ENCODE measurements around the gene GPC1. TPM values are rescaled to one million over a fixed set of nuclear protein-coding genes. Genes with fewer than 3 reads are reported as not detected.

The GPC1 gene
- total RNA-seq, 4 donors from 2014 or later, result 112 to 188 (median 180) TPM

DNA sequence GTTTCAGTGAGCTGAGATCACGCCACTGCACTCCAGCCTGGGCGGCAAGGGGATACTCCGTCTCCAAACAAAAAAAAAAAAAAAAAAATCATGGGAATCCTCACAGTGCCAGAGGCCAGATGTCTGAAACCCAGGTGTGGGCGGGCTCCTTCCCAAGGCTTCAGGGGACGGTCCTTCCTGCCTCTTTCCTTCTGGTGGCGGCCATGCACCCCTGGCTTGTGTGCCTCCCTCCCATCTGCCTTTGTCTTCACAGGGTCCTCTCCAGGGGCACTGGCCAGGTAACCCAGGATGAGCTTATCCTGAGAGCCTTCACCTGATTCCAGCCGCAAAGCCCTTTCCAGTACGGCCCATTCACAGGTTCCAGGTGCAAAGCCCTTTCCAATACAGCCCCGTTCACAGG is 40.9 kb upstream of the GPC1 start:
- Histone ChIP-seq H3K4me3 (no peak overlapping the region), H3K4me1 (peaks cover 4 to 10% of the 10 kb centered on the region in 2 donors), H3K9me3 (no peaks in the 10 kb centered on the region), H3K27me3 (no peaks in the 10 kb centered on the region), H3K27ac (no peak overlapping the region), H3K36me3 (no peaks in the 10 kb centered on the region)
- DNase-seq, result no peak
- no peak for ATAC-seq
- intact Hi-C loops (cut with DNase I; ENCODE audit: low total_unique reads), result no loop called here
- TF ChIP-seq POLR2A (IDR thresholded peaks at IDR 0.05), result no peak
- TF ChIP-seq CTCF (IDR thresholded peaks at IDR 0.05 in 4 of 5, conservative IDR thresholded peaks at IDR 0.05 in 1 of 5), result no peak
- in situ Hi-C loops (cut with MboI; ENCODE audit: low sequenced_read_pairs in 4 of 4), result no loop called here

GRCh38 chr2:240395448-240395847 is 40.0 kb upstream of the GPC1 start:
- Histone ChIP-seq H3K4me3 (no peak overlapping the region), H3K27me3 (no peaks in the 10 kb centered on the region), H3K27ac (no peak overlapping the region), H3K4me1 (peaks cover 4 to 10% of the 10 kb centered on the region in 2 donors), H3K36me3 (no peaks in the 10 kb centered on the region), H3K9me3 (no peaks in the 10 kb centered on the region)
- in situ Hi-C loops (cut with MboI; ENCODE audit: low sequenced_read_pairs in 4 of 4), result no loop called here
- DNase-seq (no peak), ATAC-seq (no peak)
- TF ChIP-seq CTCF (IDR thresholded peaks at IDR 0.05 in 4 of 5, conservative IDR thresholded peaks at IDR 0.05 in 1 of 5), result no peak
- no peak for TF ChIP-seq POLR2A (IDR thresholded peaks at IDR 0.05)
- intact Hi-C loops (cut with DNase I; ENCODE audit: low total_unique reads), result no loop called here

- TF ChIP-seq CTCF (IDR thresholded peaks at IDR 0.05 in 4 of 5, conservative IDR thresholded peaks at IDR 0.05 in 1 of 5) (no peak), POLR2A (IDR thresholded peaks at IDR 0.05) (no peak)
- ATAC-seq (no peak), DNase-seq (no peak)
- Histone ChIP-seq H3K4me3 (no peak overlapping the region), H3K36me3 (no peaks in the 10 kb centered on the region), H3K9me3 (no peaks in the 10 kb centered on the region), H3K4me1 (peaks cover 4 to 10% of the 10 kb centered on the region in 2 donors), H3K27ac (no peak overlapping the region), H3K27me3 (no peaks in the 10 kb centered on the region)
- in situ Hi-C loops (cut with MboI; ENCODE audit: low sequenced_read_pairs in 4 of 4) (no loop called here), intact Hi-C loops (cut with DNase I; ENCODE audit: low total_unique reads) (no loop called here)
Measured at GRCh38 chr2:240395896-240396622, 39.4 kb upstream of the GPC1 start.

DNA sequence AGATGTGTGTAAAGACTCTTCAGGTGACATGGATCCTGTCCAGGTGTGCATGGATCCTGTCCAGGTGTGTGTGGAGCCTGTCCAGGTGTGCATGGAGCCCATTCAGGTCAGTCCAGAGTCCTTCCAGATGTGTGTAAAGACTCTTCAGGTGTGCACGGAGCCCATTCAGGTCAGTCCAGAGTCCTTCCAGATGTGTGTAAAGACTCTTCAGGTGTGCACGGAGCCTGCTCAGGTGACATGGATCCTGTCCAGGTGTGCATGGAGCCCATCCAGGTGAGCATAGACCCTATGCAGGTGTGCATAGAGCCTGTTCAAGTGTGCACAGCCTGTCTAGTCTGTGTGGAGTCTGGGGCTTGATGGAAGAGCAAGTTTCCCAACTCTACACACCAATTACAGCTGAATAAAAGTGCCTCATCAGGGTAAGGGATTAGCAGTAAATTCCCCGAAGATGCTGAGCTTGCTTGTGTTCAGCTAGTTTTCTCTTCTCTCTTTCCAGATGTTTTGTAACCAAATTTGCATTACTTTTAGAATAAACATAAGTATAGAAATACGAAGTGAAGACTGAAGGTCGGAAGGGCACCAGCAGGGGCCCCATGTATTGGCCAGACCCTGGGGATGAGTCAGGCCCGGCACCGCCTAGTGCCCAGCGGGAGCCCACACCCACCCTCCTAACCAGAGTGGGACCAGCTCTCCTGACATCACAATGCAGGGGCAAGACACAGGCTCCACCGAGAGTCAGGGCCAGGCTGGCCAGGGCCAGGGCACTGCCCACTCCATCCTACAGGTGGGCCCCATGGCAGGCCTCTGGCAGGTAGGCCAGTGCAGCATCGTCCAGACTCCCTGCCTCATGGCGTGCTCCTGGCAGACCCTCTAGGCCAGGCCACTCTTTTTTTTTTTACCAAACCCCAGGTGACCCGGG is 38.6 kb upstream of the GPC1 start:
- in situ Hi-C loops (cut with MboI; ENCODE audit: low sequenced_read_pairs in 4 of 4), result no loop called here
- ATAC-seq, result no peak
- no peaks in the 10 kb centered on the region for H3K9me3 ChIP-seq
- H3K4me3 ChIP-seq, result no peak overlapping the region
- no peak overlapping the region for H3K27ac ChIP-seq
- intact Hi-C loops (cut with DNase I; ENCODE audit: low total_unique reads), result no loop called here
- H3K36me3 ChIP-seq, result no peaks in the 10 kb centered on the region
- no peaks in the 10 kb centered on the region for H3K27me3 ChIP-seq
- no peak for DNase-seq
- H3K4me1 ChIP-seq, result peaks cover 0 to 4% of the 10 kb centered on the region in 2 donors
- TF ChIP-seq CTCF (IDR thresholded peaks at IDR 0.05 in 4 of 5, conservative IDR thresholded peaks at IDR 0.05 in 1 of 5) (no peak), POLR2A (IDR thresholded peaks at IDR 0.05) (no peak)
